ENCODE measurements around the gene SLC41A2.

- TF ChIP-seq POLR2A (IDR thresholded peaks at IDR 0.05): no peak
- TF ChIP-seq CTCF (IDR thresholded peaks at IDR 0.05): no peak
Observed at GRCh38 chr12:104990950-104991349, 32.9 kb upstream of the SLC41A2 start.
